Left lung (tissue), 10 donors: Measurements from ENCODE around the gene PNMA8A. TPM values are rescaled to one million over a fixed set of nuclear protein-coding genes. Genes with fewer than 3 reads are reported as not detected.
"Not testable (repeated sequence)": the region's sequence is repeated elsewhere in the genome, so short reads cannot be mapped to it uniquely, and the experiment has no call there.

ENCODE experiments used
- ATAC-seq: fragments of 200-7000 bp; cut with Tn5 transposase; one replicate; pipeline ENCODE4 v1.9.1; 2020; ENCODE audit warnings: moderate library complexity
- DNase-seq, 4 donors: peaks; one replicate each; pipeline ENCODE4 v3.0.0-alpha.2; 2013 to 2020
- H3K27ac ChIP-seq, 2 donors: fragments of 200-600 bp; sonication (generic) in 1 of 2; one replicate each; pipeline versions ENCODE4 v1.5.0 to v1.8.0; 2020 to 2021
- H3K27me3 ChIP-seq, 2 donors: fragments of 200-600 bp; sonication (generic) in 1 of 2; one replicate each; pipeline versions ENCODE4 v1.5.0 to v1.8.0; 2020 to 2021
- H3K36me3 ChIP-seq, 2 donors: fragments of 200-600 bp; sonication (generic) in 1 of 2; one replicate each; pipeline versions ENCODE4 v1.5.0 to v1.8.0; 2020 to 2021
- H3K4me1 ChIP-seq, 2 donors: fragments of 200-600 bp; one replicate each; pipeline ENCODE4 v1.8.0; 2021
- H3K4me3 ChIP-seq, 2 donors: fragments of 200-600 bp; sonication (generic) in 1 of 2; one replicate each; pipeline versions ENCODE4 v1.5.0 to v1.8.0; 2020 to 2021; ENCODE audit warnings: mild to moderate bottlenecking in 1 of 2
- H3K9me3 ChIP-seq, 2 donors: fragments of 200-600 bp; sonication (generic) in 1 of 2; one replicate each; pipeline versions ENCODE4 v1.5.0 to v1.8.0; 2020 to 2021
- intact Hi-C, 2 donors: fragments of 100-400 bp; cut with DNase I; formaldehyde crosslinking; loops; one replicate each; pipeline versions ENCODE4 v1.11.2 to v1.14.2; 2022
- polyA plus RNA-seq, 6 donors: library from polyadenylated mRNA; unstranded; fragments of 120-200 nt; gene quantifications; one replicate each; pipeline ENCODE4 v1.2.1, GENCODE V29; 2013; ENCODE audit not compliant: insufficient read length in 6 of 6
- total RNA-seq, 2 donors: library from RNA; stranded (reverse); fragmentation: NEBNext Ultra II Directional; extraction: Animal tissue kit (Norgen Biotek cat#: 25700); gene quantifications; one replicate each; pipeline ENCODE4 v1.2.1, GENCODE V29; 2021
- TF ChIP-seq, protein P1 (sequence below), 2 donors: fragments of 200-600 bp; sonication (generic) in 1 of 2; IDR thresholded peaks; one replicate each; pipeline versions ENCODE4 v1.5.0 to v1.8.0; 2021; ENCODE audit warnings: antibody characterized with exemption in 2 of 2
- donor health status: DM: no; HTN: yes; CAD: no.
- donor health status: DM: no; HTN: no; CAD: no.

PNMA8A gene
- total and polyA plus RNA-seq, 8 donors, result 1.5 to 17.2 (median 13.4) TPM

GRCh38 chr19:46446021-46446420 lies 25.3 kb downstream of the PNMA8A start:
- no peak for ATAC-seq
- DNase-seq, result no peak
- Histone ChIP-seq H3K27me3 (no peaks in the 10 kb centered on the region), H3K4me3 (no peak overlapping the region), H3K4me1 (peaks cover 0 to 11% of the 10 kb centered on the region in 2 donors), H3K27ac (no peak overlapping the region), H3K36me3 (no peaks in the 10 kb centered on the region), H3K9me3 (no peaks in the 10 kb centered on the region)
- intact Hi-C loops, result no loop called here
- TF ChIP-seq, protein P1, sequence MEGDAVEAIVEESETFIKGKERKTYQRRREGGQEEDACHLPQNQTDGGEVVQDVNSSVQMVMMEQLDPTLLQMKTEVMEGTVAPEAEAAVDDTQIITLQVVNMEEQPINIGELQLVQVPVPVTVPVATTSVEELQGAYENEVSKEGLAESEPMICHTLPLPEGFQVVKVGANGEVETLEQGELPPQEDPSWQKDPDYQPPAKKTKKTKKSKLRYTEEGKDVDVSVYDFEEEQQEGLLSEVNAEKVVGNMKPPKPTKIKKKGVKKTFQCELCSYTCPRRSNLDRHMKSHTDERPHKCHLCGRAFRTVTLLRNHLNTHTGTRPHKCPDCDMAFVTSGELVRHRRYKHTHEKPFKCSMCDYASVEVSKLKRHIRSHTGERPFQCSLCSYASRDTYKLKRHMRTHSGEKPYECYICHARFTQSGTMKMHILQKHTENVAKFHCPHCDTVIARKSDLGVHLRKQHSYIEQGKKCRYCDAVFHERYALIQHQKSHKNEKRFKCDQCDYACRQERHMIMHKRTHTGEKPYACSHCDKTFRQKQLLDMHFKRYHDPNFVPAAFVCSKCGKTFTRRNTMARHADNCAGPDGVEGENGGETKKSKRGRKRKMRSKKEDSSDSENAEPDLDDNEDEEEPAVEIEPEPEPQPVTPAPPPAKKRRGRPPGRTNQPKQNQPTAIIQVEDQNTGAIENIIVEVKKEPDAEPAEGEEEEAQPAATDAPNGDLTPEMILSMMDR (IDR thresholded peaks at IDR 0.05), result no peak

DNA sequence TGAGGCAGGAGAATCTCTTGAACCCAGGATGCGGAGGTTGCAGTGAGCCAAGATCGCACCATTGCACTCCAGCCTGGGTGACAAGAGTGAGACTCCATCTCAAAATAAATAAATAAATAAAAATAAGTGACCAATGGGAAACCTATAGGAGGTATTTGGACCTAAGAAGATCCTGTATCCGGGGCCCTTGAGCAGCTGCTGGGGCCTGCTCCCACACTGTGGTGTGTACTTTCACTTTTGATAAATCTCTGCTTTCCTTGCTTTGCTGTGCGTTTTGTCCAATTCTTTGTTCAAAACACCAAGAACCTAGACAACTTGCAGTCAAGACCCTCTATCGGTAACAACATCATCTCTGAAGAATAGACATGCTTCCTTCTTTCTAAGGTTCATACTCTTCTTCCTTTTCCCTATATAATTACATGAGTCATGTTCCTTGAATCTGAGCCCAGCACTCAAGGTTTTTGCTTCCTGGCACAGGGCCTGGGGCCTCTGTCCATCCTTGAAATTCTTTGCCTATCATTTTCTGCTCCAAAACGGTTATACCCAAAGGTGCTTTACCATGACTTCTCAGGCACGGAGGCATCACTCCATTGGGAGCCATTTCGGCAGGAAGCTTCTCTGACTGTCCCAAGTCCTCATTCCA lies 28.4 kb downstream of the PNMA8A start:
- intact Hi-C loops, result no loop called here
- Histone ChIP-seq H3K4me1 (peaks cover 0 to 11% of the 10 kb centered on the region in 2 donors), H3K27me3 (no peaks in the 10 kb centered on the region), H3K27ac (no peak overlapping the region), H3K36me3 (no peaks in the 10 kb centered on the region), H3K4me3 (no peak overlapping the region), H3K9me3 (no peaks in the 10 kb centered on the region)
- TF ChIP-seq, protein P1 (IDR thresholded peaks at IDR 0.05), result no peak
- DNase-seq (peak in 1 of 4 donors; percentile 35), ATAC-seq (peak; percentile 66)

- intact Hi-C loops, result no loop called here
- Histone ChIP-seq H3K4me1 (peaks cover 0 to 11% of the 10 kb centered on the region in 2 donors), H3K9me3 (no peaks in the 10 kb centered on the region), H3K27me3 (no peaks in the 10 kb centered on the region), H3K27ac (no peak overlapping the region), H3K4me3 (no peak overlapping the region), H3K36me3 (no peaks in the 10 kb centered on the region)
- TF ChIP-seq, protein P1 (IDR thresholded peaks at IDR 0.05), result no peak
- ATAC-seq, result no peak
- peak in 2 of 4 donors; percentile 76 to 80 for DNase-seq
Measured at GRCh38 chr19:46441866-46442265, 29.5 kb downstream of the PNMA8A start.

DNA sequence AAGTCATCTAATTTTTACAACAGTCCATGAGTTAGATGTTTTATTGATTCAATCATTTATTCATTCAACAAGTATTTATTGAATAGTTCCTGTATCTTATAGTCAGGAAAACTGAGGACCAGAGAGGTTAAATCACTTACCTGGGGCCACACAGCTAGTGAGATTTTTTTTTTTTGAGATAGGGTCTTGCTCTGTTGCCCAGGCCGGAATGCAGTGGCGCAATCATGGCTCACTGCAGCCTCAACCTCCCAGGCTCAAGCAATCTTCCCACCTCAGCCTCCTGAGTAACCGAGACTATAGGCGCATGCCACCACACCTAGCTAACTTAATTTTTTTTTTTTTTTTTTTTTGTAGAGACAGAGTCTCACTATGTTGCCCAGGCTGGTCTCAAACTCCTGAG lies 35.7 kb downstream of the PNMA8A start:
- H3K27me3 ChIP-seq, result peaks cover 0 to 39% of the 10 kb centered on the region in 2 donors
- H3K4me3 ChIP-seq, H3K36me3 ChIP-seq, intact Hi-C loops, ATAC-seq, H3K27ac ChIP-seq, H3K9me3 ChIP-seq, H3K4me1 ChIP-seq, DNase-seq: not testable (repeated sequence)

GRCh38 chr19:46435009-46435408 lies 36.4 kb downstream of the PNMA8A start:
- H3K4me3 ChIP-seq, result no peak overlapping the region
- ATAC-seq, result no peak
- H3K27ac ChIP-seq, result no peak overlapping the region
- intact Hi-C loops, result no loop called here
- H3K36me3 ChIP-seq, result no peaks in the 10 kb centered on the region
- no peaks in the 10 kb centered on the region for H3K9me3 ChIP-seq
- TF ChIP-seq, protein P1 (IDR thresholded peaks at IDR 0.05), result no peak
- no peaks in the 10 kb centered on the region for H3K4me1 ChIP-seq
- DNase-seq, result no peak
- H3K27me3 ChIP-seq, result peaks cover 0 to 45% of the 10 kb centered on the region in 2 donors

- H3K9me3 ChIP-seq, H3K27ac ChIP-seq, intact Hi-C loops, DNase-seq, H3K4me1 ChIP-seq, H3K4me3 ChIP-seq, ATAC-seq, H3K36me3 ChIP-seq: not testable (repeated sequence)
- peaks cover 0 to 61% of the 10 kb centered on the region in 2 donors for H3K27me3 ChIP-seq
Measured at GRCh38 chr19:46433470-46433869, 37.9 kb downstream of the PNMA8A start.
